GM21786 (cell line): ENCODE results near the gene AZIN2.

ENCODE experiments used
- ATAC-seq: cut with Tn5 transposase; IDR thresholded peaks from one replicate; pipeline ENCODE4 v1.9.1; 2021; ENCODE audit not compliant: unreplicated experiment

The AZIN2 gene

DNA sequence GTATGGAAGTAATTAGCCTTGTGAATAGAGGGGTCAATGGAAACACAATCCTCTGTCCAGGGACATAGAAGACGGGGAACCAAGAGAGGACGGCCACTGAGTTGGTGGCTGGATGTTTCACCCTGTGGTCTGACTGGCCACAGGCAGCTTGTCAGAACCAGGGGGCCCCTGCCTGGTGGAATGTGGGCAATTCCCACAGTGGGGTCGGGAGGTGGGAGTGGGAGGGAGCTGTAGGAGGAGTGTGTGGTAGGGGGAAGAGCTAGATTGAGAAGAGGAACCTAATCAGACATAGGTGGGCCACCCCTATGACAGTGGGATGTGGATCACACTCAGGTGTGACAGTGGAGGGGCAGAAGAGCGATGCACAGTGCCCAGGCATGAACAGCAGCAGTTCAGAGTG lies 69.6 kb downstream of the AZIN2 start:
- no peak for ATAC-seq

DNA sequence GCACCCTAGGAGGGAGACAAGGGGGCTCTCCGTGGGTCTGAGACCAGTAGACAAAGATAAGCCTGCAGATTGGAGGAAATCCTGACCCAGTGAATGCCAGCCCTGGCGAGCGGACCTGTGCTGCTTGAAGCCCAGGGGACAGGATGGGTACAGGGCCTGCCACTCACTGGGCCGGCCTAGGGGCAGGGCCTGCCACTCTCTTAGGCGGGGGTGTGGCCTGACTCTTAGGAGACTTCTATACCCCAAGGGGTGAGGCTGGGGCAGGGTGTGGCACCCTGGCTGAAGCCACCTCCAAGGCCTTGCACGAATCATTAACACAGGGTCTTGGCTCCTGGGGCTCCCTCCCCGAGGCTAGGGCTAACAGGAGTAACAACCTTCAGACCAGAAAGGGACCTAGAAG lies 70.2 kb downstream of the AZIN2 start:
- ATAC-seq, result no peak

DNA sequence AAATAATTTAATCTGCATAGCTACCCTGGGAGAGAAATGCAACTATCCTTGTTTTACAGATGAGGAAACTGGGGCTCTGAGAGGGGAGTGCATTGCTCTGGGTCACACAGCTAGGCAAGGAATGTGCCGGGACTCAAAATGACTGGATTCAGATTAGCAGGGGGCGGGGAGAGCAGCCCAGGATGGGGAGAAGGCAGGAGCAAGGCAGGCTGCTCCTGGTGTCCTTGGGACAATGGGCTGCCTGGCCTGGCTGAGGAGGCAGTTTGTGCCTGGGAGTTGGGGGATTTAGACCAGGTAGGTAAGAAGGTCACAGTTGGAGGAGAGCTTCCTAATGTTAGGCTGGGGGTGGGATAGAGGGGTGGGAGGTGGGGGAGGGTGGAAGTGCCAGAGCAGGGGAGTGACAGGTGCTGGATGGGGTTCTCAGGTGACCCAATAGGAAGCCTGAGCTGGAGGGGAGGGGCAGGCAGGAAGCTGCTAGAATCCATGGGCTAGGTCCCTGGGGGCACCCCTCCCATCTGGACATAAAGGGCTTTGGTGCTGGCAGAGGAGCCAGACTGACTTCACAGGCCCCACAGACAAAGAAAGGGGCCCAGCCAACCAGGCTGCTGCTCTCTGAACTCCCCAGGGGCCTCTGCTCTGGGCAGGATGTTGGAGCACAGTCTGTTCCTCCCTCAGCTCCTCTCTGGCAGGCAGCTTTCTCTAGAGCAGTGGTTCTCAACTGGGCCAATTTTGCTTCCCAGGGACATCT lies 71.9 kb downstream of the AZIN2 start:
- no peak for ATAC-seq

DNA sequence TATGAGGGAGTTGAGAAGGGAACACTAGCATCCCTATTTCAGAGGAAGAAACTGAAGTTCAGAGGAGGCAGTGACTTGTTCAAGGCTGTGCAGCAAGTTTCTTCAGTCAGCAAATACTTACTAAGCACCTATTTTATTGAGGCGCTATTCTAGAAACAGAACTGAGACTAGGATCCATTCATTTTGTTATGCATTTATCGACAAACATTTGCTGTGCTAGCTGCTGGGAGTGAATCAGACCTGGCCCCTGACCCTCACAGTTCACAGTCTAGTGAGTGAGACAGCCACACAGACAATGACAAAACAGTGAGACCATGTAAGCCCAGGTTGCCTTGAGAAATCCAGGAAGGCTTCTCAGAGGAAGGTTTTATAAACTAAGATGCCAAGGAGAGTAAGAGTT lies 72.7 kb downstream of the AZIN2 start:
- ATAC-seq, result no peak

DNA sequence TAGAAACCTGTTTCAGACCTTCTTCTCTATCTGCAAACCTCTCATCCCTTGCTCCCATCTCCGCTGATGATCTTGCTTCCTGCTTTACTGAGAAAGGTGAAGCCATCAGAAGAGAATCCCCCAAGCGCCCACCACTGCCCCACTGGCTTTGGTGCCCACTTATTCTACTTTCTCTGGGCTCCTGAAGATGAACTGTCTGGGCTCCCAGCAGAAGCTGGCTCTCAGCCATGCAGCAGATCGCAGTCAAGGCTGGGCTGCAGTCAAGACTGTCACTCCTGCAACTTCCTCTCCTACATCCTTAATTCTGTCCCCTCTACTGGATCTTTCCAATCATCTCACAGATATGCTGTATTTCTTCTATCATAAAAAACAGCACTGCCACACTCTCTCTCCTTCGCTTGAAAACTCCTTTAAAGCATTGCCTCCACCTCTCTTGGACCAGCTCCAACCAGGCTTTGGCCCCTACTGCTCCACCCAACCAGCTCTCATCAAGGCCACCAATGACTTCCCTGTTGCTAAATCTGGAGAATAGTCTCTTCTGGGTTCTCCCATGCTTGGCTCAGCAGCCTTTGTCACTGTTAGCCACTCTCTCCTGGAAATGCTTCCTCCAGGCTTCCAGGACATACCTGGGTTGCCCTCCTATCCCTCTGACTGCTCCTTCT lies 75.1 kb downstream of the AZIN2 start:
- no peak for ATAC-seq

DNA sequence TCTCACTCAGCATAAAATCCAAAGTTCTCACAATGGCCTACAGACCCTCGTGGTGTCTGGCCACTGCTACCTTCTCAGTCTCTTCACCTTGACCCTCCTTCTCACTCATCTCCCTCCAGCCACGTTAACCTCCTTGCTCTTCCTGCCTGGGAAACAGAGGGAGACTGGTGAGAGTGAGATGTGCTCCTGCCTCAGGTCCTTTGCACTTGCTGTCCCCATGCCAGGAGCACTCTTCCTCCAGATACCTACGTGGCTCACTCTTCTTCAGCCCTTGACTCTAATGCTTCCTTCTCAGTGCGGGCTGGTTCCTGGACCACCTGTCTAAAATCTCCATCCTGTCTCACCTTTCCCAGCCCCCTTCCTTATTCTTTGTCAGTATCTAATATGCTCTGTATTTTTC lies 76.2 kb downstream of the AZIN2 start:
- ATAC-seq, result no peak

DNA sequence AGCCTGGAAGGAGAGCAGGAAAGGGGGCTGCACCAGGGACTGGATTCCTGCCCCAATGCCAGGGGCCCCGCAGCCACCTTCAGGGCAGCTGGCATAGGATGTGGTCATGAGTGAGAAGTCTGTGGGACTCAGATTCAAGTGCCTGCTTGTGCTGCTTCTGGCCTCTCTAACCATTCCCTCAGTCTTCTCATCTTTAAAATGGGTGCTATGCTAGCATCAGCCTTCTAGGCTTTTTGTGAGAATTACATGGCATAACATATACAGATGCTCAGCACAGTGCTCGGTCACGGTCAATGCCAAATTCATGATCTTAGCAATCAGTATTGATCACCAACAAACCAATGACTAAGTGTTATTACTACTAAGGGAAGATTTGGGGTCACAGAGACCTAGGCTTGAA lies 77.4 kb downstream of the AZIN2 start:
- ATAC-seq, result no peak

DNA sequence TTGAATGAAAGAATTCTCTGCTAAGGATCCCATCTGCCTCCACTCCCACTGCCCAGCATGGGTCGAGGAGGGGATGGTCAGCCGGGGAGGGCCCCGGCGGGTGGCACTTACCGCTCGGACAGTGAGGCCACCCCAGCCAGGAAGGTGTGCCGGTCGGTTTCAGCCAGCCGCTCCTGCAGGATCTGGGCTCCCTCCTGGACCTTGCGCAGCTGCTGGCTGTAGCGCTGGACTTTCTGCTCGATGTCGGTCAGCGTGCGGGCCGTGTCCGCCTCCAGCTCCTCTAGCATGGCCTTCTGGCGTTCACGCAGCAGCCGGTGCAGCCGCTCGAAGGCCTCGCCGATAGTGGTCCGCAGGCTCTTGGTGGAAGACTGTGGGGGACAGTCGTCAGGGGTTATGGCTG lies 78.6 kb downstream of the AZIN2 start:
- no peak for ATAC-seq

DNA sequence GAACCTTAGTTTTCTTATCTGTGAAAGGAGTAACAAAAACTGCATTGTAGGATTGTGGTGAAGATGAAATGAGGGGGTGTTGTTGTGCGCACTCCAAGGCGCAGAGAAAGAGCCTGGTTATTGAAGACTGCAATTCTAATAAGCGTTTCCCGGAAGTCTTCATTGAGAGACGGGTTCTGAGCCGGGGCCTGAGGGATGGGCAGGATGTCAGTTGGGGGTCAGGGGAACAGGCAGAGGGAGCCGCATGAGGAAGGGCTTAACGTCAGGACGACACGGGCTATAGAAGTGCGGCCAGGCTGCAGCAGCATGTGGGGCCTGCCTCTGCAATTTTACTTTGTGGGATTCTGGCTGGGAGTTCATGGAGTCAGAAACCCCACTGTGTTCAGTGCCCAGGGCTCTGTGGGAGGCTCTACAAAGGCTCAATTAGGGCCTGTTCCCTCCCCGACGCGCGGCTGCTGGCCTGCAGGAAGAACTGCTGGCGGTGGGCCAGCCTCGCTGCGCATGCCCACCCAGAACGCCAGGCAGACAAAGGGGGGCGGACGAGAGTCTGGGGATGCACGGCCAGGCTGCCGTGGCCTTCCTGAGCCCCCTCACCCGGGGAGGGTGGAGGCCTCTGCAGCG lies 80.2 kb downstream of the AZIN2 start:
- ATAC-seq, result no peak

DNA sequence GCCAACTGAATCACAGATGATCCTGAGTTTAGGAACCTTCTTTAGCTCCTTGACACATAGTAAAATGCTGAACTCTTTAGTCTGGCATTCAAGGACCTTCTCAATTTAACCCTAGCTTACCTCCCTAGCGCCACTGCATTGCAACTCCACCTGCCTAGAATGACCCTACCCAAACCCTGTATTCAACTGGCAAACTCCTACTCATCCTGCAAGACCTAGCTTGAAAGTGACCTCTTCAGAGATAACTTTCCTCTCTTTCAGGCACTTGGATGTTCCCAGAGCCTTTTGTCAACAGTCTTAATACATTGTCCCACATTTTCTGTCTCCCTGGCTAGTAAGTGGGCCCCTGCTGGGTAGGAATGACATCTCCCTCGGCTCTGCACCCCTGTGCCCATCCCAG lies 81.2 kb downstream of the AZIN2 start:
- no peak for ATAC-seq

DNA sequence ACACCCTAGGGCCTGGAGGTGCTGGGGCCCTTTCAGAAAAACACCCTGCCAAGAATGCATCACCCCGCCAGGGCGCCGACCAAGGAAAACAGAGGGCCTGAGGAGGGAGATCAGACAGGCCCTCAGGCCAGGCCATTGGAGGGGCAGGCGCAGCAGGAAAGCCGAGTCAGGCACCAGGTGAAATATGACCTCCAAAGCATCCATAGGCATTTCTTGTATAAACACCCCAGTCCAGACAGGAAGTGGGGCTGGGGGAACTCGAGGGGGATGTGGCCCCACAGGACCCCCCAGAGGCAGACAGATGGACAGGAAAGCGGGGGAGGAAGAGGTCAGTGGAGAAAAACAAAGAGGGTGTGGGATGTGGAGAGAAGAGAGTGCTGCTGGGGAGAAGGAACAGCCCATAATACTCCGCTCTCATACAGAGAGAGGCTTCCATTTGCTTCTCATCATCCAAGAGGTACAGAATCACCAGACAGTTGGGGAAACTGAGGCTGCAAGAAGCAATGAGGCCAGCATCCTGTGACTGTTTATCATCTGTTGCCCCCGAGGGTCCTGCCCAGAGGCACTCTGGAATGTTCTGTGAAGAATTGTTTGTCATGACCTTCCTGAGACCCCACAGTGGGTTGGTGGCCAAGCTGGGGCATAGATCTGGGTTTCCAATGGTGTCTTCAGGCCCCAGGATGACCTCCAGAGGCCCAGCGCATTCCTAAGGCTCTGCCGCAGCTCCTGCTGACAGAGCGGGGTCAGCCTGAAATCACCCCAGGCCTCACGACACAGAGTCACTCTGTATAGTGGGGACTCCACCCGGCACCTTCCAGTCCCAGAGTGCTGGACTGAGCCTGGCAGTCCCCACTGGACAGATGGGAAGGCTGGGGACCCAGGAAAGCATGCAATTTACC lies 82.9 kb downstream of the AZIN2 start:
- no peak for ATAC-seq

DNA sequence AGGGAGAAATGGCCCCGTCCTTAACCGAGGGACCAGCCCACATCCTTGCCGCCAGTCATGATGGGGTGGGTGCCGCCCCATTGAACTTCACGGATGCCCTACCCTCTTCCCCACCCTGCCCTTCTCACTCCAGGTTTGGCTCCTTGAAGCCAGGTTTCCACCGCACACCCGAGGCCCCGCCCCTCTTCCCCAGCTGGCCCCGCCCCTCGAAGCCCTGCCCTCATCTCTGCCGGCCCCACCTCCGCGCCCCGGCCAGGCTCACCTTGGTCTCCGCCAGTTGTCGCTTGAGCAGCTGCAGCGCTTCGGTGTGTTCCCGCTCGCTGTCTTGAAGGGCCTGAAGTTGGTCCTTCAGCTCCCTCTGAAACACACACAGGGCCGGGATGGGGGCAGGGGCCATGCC lies 84.3 kb downstream of the AZIN2 start:
- no peak for ATAC-seq

DNA sequence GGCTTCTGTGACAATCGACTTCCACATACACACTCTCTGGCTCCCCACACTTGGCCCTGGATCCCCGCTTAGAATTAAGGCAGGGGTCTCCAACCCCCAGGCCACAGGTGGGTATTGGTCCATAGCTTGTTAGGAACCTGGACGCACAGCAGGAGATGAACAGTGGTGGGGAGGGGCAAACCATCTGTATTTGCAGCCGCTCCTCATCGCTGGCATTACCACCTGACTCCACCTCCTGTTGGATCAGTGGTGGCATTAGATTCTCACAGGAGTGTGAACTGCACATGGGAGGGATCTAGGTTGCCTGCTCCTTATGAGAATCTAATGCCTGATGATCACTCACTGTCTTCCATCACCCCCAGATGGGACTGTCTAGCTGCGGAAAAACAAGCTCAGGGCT lies 84.9 kb downstream of the AZIN2 start:
- no peak for ATAC-seq

DNA sequence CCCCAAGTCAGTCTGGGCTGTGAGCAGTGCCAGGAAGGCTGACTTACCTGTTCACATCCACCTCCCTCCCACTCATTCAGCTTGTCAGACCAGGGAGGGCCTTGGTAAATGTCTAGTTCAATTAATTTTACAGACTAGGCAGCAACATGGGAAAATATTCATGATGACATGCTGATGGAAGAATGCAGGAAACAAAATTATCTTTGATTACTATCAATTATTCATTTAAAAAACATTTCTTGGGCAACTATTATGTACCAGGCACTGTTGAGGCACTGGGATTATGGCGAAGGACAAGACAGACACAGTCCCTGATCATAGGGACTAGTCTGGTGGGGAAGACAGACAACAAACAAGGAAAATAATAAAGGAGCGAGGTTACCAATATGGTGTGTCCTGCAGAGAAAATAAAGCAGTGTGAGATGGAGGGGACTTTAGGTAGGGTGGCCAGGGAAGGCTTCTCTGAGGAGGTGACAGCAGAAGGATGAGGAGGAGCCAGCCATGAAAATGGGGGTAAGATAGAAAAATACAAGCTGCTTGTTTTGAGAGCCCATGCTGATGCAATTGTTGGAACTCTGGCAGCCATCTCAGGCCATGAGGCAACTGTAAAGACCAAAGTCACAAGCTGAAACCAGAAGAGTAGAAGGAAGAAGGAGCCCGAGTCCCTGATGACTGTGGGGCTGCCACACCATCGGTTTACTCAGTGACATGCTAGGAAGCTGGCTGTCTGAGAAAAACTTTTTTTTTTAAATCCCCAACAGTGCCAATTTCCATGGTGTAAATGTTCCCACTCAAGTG lies 86.9 kb downstream of the AZIN2 start:
- ATAC-seq, result no peak

DNA sequence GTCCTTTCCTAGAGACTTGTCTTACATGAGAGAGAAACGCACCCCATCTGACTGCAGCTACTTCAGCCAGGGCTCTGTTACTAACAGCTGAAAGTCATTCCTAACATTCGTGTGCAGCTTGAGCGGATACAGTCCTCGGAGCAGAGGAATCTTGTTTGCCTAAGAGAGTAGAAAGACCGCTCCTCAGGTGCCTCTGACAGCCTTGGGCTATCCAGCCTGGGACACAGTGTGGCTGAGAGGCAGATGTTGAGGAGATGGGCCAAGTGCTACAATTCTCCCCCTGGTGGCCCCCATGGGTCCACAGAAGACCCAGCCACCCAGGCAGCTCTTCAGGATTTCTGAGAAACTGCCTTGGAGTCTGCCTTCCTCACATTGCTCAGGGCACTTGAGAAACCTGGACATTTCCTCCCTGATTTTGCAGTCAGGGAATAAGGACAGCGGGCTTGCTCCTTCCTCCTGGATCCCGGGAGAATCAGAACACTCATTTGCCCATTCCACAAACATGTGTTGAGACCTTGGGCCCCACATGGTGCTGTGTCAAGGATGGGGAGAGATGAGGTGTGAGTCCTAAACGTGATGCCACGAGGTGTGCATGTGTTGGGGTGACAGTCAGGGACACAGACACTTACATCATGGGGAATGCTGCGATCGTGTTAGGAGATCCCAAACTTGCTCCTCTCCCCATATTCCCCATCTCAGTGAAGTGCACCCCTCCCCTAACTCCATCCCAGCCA lies 87.8 kb downstream of the AZIN2 start:
- no peak for ATAC-seq

DNA sequence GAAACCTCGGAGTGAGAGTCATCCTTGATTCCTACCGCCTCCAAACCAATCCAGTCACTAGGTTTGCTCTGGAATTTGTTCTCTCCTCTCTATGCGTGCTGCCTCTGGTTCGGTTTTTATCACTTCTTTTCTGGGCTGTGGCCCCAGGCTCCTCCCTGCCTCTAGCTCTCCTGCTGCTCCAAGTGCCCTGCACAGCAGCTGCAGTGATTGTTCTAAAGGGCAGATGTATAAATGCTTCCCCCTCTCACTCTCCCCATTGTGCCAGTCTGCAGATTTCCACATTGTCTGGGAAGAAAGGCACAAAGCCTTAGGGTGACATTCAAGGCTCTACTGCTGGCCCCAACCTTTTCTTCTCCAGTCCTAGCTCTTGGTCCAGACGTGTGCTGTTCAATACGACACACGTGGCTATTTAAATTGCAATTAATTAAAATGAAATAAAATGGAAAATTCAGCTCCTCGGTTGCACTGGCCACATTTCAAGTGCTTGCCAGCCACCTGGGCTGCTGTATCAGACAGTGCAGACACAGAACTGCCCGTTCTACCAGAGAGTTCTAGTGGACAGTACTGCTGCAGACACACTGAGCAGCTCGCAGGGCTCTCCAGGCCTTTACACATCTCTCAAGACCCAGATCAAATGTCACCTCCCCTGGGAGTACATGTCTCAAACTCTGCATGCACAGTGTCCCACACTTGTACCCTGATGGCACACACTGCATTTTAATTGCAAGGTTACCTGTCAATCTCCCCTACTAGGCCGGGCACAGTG lies 88.5 kb downstream of the AZIN2 start:
- ATAC-seq, result no peak
